ENCODE measurements around the gene MYOD1. TPM values are rescaled to one million over a fixed set of nuclear protein-coding genes. Genes with fewer than 3 reads are reported as not detected.

Gene MYOD1
- total RNA-seq, 2 experiments from 2014 or later: not detected

DNA sequence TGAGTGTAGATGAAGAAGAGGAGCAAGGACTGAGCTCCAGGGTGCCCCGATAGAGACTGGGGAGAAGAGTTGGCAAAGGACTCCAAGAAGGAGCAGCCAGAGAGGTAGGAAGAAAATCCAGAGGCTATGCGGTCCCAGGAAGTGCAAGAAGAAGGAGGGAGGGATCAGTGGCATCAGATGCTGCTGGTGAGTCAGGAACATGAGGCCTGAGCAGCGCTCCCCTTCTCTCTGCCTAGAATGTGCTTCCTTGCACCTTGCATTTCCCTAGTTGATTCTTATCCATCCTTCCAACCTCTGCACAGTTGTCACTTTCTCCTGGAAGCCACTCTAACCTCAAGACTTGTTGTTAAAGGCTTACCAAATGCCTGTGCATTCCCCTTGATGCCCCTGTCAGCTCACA lies 36.5 kb downstream of the MYOD1 start:
- H3K4me1 Mint-ChIP-seq: peaks cover 1% of the 10 kb centered on the region
- POLR2A ChIA-PET: no interaction called here
- H3K36me3 Mint-ChIP-seq: no peaks in the 10 kb centered on the region
- no peak overlapping the region for H3K4me3 Mint-ChIP-seq
- peaks cover 3% of the 10 kb centered on the region for H3K27me3 Mint-ChIP-seq
- DNase-seq: no peak
- no peaks in the 10 kb centered on the region for H3K9me3 Mint-ChIP-seq
- H3K27ac Mint-ChIP-seq: no peak overlapping the region
- no peak for ATAC-seq (ENCODE audit: low read depth)

- H3K9me3 Mint-ChIP-seq: no peaks in the 10 kb centered on the region
- no peak overlapping the region for H3K27ac Mint-ChIP-seq
- H3K27me3 Mint-ChIP-seq: peaks cover 5% of the 10 kb centered on the region
- POLR2A ChIA-PET: no interaction called here
- H3K4me1 Mint-ChIP-seq: no peaks in the 10 kb centered on the region
- DNase-seq (peak; percentile 48), ATAC-seq (ENCODE audit: low read depth) (peak; percentile 79)
- no peaks in the 10 kb centered on the region for H3K36me3 Mint-ChIP-seq
- H3K4me3 Mint-ChIP-seq: no peak overlapping the region
These were observed 41.0 kb downstream of the MYOD1 start for GRCh38 chr11:17760102-17761029.

DNA sequence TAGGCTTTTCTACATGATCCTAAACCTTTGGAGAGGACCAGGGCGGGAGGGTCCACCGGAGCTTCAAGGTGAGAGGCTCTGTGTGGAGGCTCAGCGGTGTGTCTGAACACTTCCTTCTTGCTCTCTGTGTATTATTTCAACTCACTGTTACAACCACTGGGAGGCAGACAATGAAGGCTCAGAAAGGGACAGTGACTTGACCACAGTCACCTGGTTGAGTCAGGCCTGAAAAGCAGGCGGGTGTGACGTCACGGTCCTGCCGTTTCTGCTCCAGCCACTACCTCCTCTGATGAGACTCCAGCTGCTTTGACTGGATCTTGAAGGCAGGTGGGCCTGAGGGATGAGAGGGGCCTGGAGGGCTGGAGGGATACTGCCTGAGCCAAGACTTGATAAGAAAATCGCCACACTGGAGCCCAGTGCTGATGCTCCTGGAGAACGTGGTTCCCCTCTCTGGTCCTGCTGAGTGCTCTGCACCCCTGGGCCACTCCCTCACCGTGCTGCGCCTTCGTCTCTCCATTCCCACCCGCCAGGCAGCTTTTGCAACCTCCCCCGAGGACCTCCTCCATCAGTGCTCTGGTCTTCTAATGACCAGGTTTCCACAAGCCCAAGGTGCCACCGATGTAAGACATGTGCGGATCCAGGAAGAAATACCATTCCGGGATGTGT lies 43.1 kb downstream of the MYOD1 start:
- no peak overlapping the region for H3K27ac Mint-ChIP-seq
- H3K9me3 Mint-ChIP-seq: no peaks in the 10 kb centered on the region
- no peak for DNase-seq
- POLR2A ChIA-PET: no interaction called here
- H3K36me3 Mint-ChIP-seq: no peaks in the 10 kb centered on the region
- H3K4me3 Mint-ChIP-seq: no peak overlapping the region
- ATAC-seq (ENCODE audit: low read depth): no peak
- H3K4me1 Mint-ChIP-seq: no peaks in the 10 kb centered on the region
- peaks cover 2% of the 10 kb centered on the region for H3K27me3 Mint-ChIP-seq

DNA sequence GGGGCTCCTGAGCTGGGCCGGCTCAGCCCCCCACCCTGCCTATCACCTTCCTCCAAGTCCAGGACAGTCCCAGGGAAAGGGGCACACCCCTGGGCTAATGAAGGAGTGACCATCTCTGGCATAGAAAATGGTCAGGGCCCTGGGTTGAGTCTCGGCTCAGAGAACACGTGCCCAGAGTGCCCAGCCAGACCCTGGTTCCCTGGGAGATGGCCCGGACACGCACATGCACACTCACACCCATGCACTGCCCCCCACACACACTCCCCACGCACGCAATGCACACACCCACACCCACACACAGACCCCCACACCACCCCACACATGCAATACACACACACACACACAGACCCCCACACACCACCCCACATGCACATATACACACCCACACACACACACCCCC lies 43.9 kb downstream of the MYOD1 start:
- H3K9me3 Mint-ChIP-seq: no peaks in the 10 kb centered on the region
- POLR2A ChIA-PET: no interaction called here

GRCh38 chr11:17763703-17764102 lies 44.3 kb downstream of the MYOD1 start:
- no peak for ATAC-seq (ENCODE audit: low read depth)

More for the DNA sequence above, 43.9 kb downstream of the MYOD1 start:
- no peak for ATAC-seq (ENCODE audit: low read depth)
- H3K27me3 Mint-ChIP-seq: peaks cover 2% of the 10 kb centered on the region
- H3K27ac Mint-ChIP-seq: no peak overlapping the region
- H3K4me1 Mint-ChIP-seq: no peaks in the 10 kb centered on the region
- H3K4me3 Mint-ChIP-seq: no peak overlapping the region
- DNase-seq: no peak
- no peaks in the 10 kb centered on the region for H3K36me3 Mint-ChIP-seq

DNA sequence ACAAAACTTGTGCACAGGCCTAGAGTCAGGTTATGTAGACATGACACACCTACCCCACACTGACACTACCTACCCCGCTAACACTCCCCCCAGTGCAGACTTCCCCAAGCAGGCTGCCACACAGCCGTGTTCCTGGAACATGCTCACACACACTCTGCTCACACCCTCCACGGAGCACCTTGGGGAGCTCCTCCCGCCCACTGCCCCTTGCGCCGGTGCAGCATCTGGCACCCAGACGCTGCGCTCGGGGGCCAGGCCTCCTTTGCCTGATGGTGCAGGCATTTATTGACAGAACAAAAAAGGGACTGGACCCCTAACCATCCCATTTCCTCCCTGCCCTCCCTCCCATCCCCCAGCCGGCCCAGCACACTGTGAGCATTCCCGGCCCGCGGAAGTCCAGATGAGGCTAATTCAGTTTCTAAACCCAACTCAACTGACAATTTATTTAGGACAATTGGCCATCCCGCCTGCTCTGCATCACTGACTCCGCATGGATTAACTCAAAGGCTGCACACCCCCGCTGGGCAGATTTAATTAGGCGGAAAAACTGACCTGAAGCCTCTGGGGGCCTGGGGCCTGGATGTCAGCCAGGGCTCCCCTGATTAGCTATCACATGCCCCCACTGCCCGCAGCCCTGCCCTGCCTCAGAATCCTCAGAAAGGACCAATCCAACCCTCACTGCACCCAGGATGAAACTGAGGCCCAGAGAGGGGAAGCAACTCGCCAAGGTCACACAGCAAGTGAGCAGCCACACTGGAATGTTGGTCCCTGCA lies 45.3 kb downstream of the MYOD1 start:
- H3K4me3 Mint-ChIP-seq: no peak overlapping the region
- ATAC-seq (ENCODE audit: low read depth): no peak
- no peaks in the 10 kb centered on the region for H3K9me3 Mint-ChIP-seq
- peaks cover 2% of the 10 kb centered on the region for H3K27me3 Mint-ChIP-seq
- no peak overlapping the region for H3K27ac Mint-ChIP-seq
- no peak for DNase-seq
- H3K4me1 Mint-ChIP-seq: no peaks in the 10 kb centered on the region
- POLR2A ChIA-PET: no interaction called here
- H3K36me3 Mint-ChIP-seq: no peaks in the 10 kb centered on the region

More at GRCh38 chr11:17763703-17764102, 44.3 kb downstream of the MYOD1 start:
- peaks cover 2% of the 10 kb centered on the region for H3K27me3 Mint-ChIP-seq
- H3K27ac Mint-ChIP-seq: no peak overlapping the region
- H3K9me3 Mint-ChIP-seq: no peaks in the 10 kb centered on the region
- no peaks in the 10 kb centered on the region for H3K36me3 Mint-ChIP-seq
- no peaks in the 10 kb centered on the region for H3K4me1 Mint-ChIP-seq
- H3K4me3 Mint-ChIP-seq: no peak overlapping the region
- POLR2A ChIA-PET: no interaction called here
- DNase-seq: no peak

- no peaks in the 10 kb centered on the region for H3K9me3 Mint-ChIP-seq
- peaks cover 2% of the 10 kb centered on the region for H3K27me3 Mint-ChIP-seq
- H3K36me3 Mint-ChIP-seq: no peaks in the 10 kb centered on the region
- DNase-seq (no peak), ATAC-seq (ENCODE audit: low read depth) (no peak)
- no peaks in the 10 kb centered on the region for H3K4me1 Mint-ChIP-seq
- H3K27ac Mint-ChIP-seq: no peak overlapping the region
- no peak overlapping the region for H3K4me3 Mint-ChIP-seq
- POLR2A ChIA-PET: interaction anchor here (0.5 kb wide), 1 partner anchor 376 kb away, joined by 5 read pairs; no protein-coding TSS in a partner anchor
These were observed 46.1 kb downstream of the MYOD1 start for GRCh38 chr11:17765356-17766072.

- ATAC-seq (ENCODE audit: low read depth) (no peak), DNase-seq (no peak)
- no peak overlapping the region for H3K4me3 Mint-ChIP-seq
- H3K27me3 Mint-ChIP-seq: peaks cover 2% of the 10 kb centered on the region
- POLR2A ChIA-PET: no interaction called here
- no peak overlapping the region for H3K27ac Mint-ChIP-seq
- no peaks in the 10 kb centered on the region for H3K4me1 Mint-ChIP-seq
- H3K36me3 Mint-ChIP-seq: no peaks in the 10 kb centered on the region
- no peaks in the 10 kb centered on the region for H3K9me3 Mint-ChIP-seq
These were observed 46.6 kb downstream of the MYOD1 start for GRCh38 chr11:17766073-17766359.

DNA sequence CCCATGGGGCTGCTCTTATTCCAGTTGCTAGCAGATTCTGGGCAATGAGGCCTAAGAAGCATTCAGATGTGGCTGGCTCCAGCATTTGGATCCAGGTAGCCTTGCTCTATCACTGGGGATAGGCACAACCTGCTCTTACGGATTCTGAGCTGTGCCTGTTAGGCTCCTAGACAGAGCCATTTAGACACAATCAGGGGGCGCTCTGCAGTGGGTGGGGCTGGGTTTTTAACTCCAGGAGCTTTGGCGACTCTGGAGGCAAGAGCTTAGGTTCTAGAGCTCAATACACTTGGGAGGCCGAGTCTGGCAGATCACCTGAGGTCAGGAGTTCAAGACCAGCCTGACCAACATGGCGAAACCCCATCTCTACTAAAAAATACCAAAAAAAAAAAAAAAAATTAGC lies 47.2 kb downstream of the MYOD1 start:
- no peak overlapping the region for H3K27ac Mint-ChIP-seq
- POLR2A ChIA-PET: interaction anchor here (0.7 kb wide), 1 partner anchor 719 kb away, joined by 3 read pairs; no protein-coding TSS in a partner anchor
- no peak overlapping the region for H3K4me3 Mint-ChIP-seq
- H3K36me3 Mint-ChIP-seq: no peaks in the 10 kb centered on the region
- H3K4me1 Mint-ChIP-seq: no peaks in the 10 kb centered on the region
- ATAC-seq (ENCODE audit: low read depth): no peak
- H3K9me3 Mint-ChIP-seq: no peaks in the 10 kb centered on the region
- peaks cover 2% of the 10 kb centered on the region for H3K27me3 Mint-ChIP-seq
- no peak for DNase-seq

GRCh38 chr11:17767301-17767885 lies 48.0 kb downstream of the MYOD1 start:
- Mint-ChIP-seq H3K36me3 (no peaks in the 10 kb centered on the region), H3K4me1 (no peaks in the 10 kb centered on the region), H3K27ac (no peak overlapping the region), H3K4me3 (no peak overlapping the region), H3K9me3 (no peaks in the 10 kb centered on the region), H3K27me3 (no peaks in the 10 kb centered on the region)
- no peak for ATAC-seq (ENCODE audit: low read depth)
- no peak for DNase-seq
- POLR2A ChIA-PET: no interaction called here

DNA sequence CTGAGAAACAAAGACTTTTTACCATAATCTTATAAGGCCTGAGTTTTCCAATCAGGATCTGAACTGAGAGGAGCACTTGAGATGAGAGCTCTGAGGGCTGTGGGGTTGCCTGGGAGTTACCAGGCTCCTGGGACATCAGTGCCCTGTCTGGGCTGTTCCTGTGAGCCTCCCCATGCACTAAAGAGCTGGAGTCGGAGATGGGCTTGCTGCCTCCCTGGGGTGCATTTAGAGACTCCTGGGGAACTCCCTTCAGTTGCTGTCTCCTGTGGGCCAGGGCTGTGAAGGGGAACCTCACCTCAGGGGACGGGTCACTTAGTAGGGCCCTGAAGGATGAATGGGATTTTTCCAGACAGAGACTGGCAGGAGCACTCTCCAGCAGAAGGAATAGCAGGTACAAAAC lies 48.5 kb downstream of the MYOD1 start:
- POLR2A ChIA-PET: no interaction called here
- Mint-ChIP-seq H3K9me3 (no peaks in the 10 kb centered on the region), H3K36me3 (no peaks in the 10 kb centered on the region), H3K27me3 (no peaks in the 10 kb centered on the region), H3K4me1 (no peaks in the 10 kb centered on the region), H3K27ac (no peak overlapping the region), H3K4me3 (no peak overlapping the region)
- ATAC-seq (ENCODE audit: low read depth) (no peak), DNase-seq (no peak)

DNA sequence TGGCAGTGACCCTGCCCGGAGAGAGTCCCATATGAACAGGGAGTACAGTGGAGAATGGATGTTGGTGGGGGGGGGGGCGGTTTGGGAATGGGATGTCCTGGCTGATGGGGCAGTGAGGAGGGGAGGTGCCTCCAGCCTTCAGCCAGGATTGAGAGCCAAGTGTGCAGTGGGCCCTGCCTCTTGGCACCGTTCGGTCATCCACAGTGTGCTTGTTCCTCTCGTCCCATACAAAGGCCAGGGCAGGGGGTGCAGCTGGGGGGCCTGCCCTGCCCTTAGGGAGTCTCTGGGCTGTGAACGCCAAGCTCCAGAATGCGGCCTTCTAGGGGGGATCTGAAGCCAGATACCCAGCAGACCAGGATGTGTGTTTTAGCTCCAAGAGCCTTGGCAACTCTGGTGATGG lies 49.2 kb downstream of the MYOD1 start:
- H3K36me3 Mint-ChIP-seq: no peaks in the 10 kb centered on the region
- H3K9me3 Mint-ChIP-seq: no peaks in the 10 kb centered on the region
- H3K4me3 Mint-ChIP-seq: no peak overlapping the region
- no peaks in the 10 kb centered on the region for H3K4me1 Mint-ChIP-seq
- POLR2A ChIA-PET: no interaction called here
- no peaks in the 10 kb centered on the region for H3K27me3 Mint-ChIP-seq
- DNase-seq: no peak
- H3K27ac Mint-ChIP-seq: no peak overlapping the region
- ATAC-seq (ENCODE audit: low read depth): no peak

GRCh38 chr11:17769218-17769617 lies 49.8 kb downstream of the MYOD1 start:
- no peak for ATAC-seq (ENCODE audit: low read depth)
- H3K9me3 Mint-ChIP-seq: no peaks in the 10 kb centered on the region
- no peak overlapping the region for H3K27ac Mint-ChIP-seq
- H3K4me3 Mint-ChIP-seq: no peak overlapping the region
- POLR2A ChIA-PET: no interaction called here
- no peak for DNase-seq
- H3K4me1 Mint-ChIP-seq: no peaks in the 10 kb centered on the region
- no peaks in the 10 kb centered on the region for H3K36me3 Mint-ChIP-seq
- no peaks in the 10 kb centered on the region for H3K27me3 Mint-ChIP-seq
